Measurements from ENCODE around the gene RALGAPB. TPM values are rescaled to one million over a fixed set of nuclear protein-coding genes. Genes with fewer than 3 reads are reported as not detected.

The RALGAPB gene
- total and polyA plus RNA-seq, 2 of the 13 experiments (the other 11 are each of a cell fraction or from before 2014, with no cell fraction given), result 17.6 to 30.6 TPM

- TF ChIP-seq AHDC1 (CRISPR knock-in tag; IDR thresholded peaks at IDR 0.05; ENCODE audit: borderline replicate concordance), result no peak
- TF ChIP-seq TMF1 (CRISPR knock-in tag; IDR thresholded peaks at IDR 0.05; ENCODE audit: low read depth), result no peak
- TF ChIP-seq ZBTB25 (CRISPR knock-in tag; IDR thresholded peaks at IDR 0.05), result no peak
- no peak for TF ChIP-seq NFKBIZ (CRISPR knock-in tag; IDR thresholded peaks at IDR 0.05)
- peak; percentile 45; the same call in 1 of the 2 replicates for TF ChIP-seq POLR2G (IDR thresholded peaks at IDR 0.05; ENCODE audit: low read depth, low read length)
- no peak for TF ChIP-seq PHF8 (CRISPR knock-in tag; IDR thresholded peaks at IDR 0.05)
- peak; percentile 91 for TF ChIP-seq ZNF629 (CRISPR knock-in tag; conservative IDR thresholded peaks at IDR 0.05)
- no peak for TF ChIP-seq ATF3 (CRISPR knock-in tag; IDR thresholded peaks at IDR 0.05)
- TF ChIP-seq ZNF674 (CRISPR knock-in tag; IDR thresholded peaks at IDR 0.05; ENCODE audit: low read depth), result no peak
- TF ChIP-seq PHF20 (CRISPR knock-in tag; IDR thresholded peaks at IDR 0.05), result no peak
- TF ChIP-seq NFAT5 (CRISPR knock-in tag; IDR thresholded peaks at IDR 0.05), result no peak
- TF ChIP-seq TFE3 (CRISPR knock-in tag; IDR thresholded peaks at IDR 0.05), result no peak
- TF ChIP-seq ZNF547 (CRISPR knock-in tag; IDR thresholded peaks at IDR 0.05), result peak; percentile 68; the same call in 1 of the 2 replicates
These were observed 128.9 kb downstream of the RALGAPB start, which contains the start of gene ARHGAP40 (continued) for GRCh38 chr20:38601216-38602184.
